HepG2 (cell line): Measurements from ENCODE around the gene AKAP6. TPM values are rescaled to one million over a fixed set of nuclear protein-coding genes. Genes with fewer than 3 reads are reported as not detected.
A peak's percentile ranks its signal among the peaks of the same experiment; 100 is the strongest.

Experiments used
- ATAC-seq: fragments of 200-7000 bp; cut with Tn5 transposase; 3 replicates; pipeline ENCODE4 v1.9.1; 2020; ENCODE audit warnings: mild to moderate bottlenecking, moderate library complexity
- BruUV-seq: library from RNA; stranded (reverse); fragments of 400-500 nt; replicated peaks from 2 replicates; lab custom pipeline; 2021; lab: Mats Ljungman, UMichigan
- CTCF ChIA-PET: fragments of 300-600 bp; formaldehyde crosslinking; extraction: SDS; loops from one replicate; lab custom pipeline; 2021; ENCODE audit warnings: low total read pairs, inconsistent platforms, low intra/inter-chr PET ratio; lab: Yijun Ruan, JAX
- POLR2A ChIA-PET: fragments of 350-600 bp; sonication (Branson Sonifier 250); formaldehyde crosslinking; loops from one replicate; lab custom pipeline; 2020; ENCODE audit warnings: antibody characterized with exemption, inconsistent platforms; lab: Yijun Ruan, JAX
- DNase-seq: peaks from one replicate; pipeline ENCODE4 v3.0.0-alpha.2; 2015; ENCODE audit warnings: low spot score
- FAIRE-seq: peaks from 3 replicates; lab custom pipeline; 2011; peaks lifted over from hg19 to GRCh38; lab: Jason Lieb, UNC
- H2AFZ ChIP-seq: one replicate; pipeline ENCODE4 v1.6.1; 2011; ENCODE audit warnings: low read length, inconsistent platforms
- H3K27ac ChIP-seq: fragments of 300-600 bp; 3 replicates; pipeline ENCODE4 v1.8.0; 2011; ENCODE audit warnings: mixed run types, mild to moderate bottlenecking, mixed read lengths, low read length, inconsistent platforms; ENCODE audit not compliant: insufficient read depth; ENCODE audit errors: extremely low read length
- H3K27me3 ChIP-seq, 2 experiments: fragments of 200-600 bp in 1 of 2; 2 replicates in 1 of 2; 3 replicates in 1 of 2; pipeline versions ENCODE4 v1.6.0 to v1.8.0; 2011; ENCODE audit warnings: low read length in 2 of 2, mild to moderate bottlenecking in 2 of 2, moderate library complexity in 2 of 2, inconsistent platforms in 1 of 2; ENCODE audit not compliant: insufficient read depth in 2 of 2, control insufficient read depth in 1 of 2
- H3K36me3 ChIP-seq, 2 experiments: fragments of 200-600 bp in 1 of 2; replicated peaks in 1 of 2; 2 replicates in 1 of 2; 3 replicates in 1 of 2; pipeline versions ENCODE4 v1.5.1 to v1.8.0; 2011; ENCODE audit warnings: low read length in 2 of 2, inconsistent platforms in 1 of 2; ENCODE audit not compliant: insufficient read depth in 2 of 2, control insufficient read depth in 1 of 2
- H3K4me1 ChIP-seq: 2 replicates; pipeline ENCODE4 v1.5.1; 2012; ENCODE audit warnings: low read length, inconsistent platforms; ENCODE audit not compliant: insufficient read depth
- H3K4me2 ChIP-seq: 2 replicates; pipeline ENCODE4 v1.6.0; 2011; ENCODE audit warnings: low read depth, low read length, inconsistent platforms
- H3K4me3 ChIP-seq, 3 experiments: fragments of 200-600 bp in 1 of 3; sonication (generic), shearing (Covaris generic) in 1 of 3; replicated peaks in 1 of 3; 2 replicates each; pipeline ENCODE4 v1.5.1; 2011 to 2016; ENCODE audit warnings: low read length in 3 of 3, inconsistent platforms in 2 of 3, low read depth in 2 of 3, mild to moderate bottlenecking in 2 of 3, control low read depth in 1 of 3, mixed read lengths in 1 of 3; ENCODE audit not compliant: insufficient read depth in 1 of 3
- H3K79me2 ChIP-seq: one replicate; pipeline ENCODE4 v1.6.1; 2011; ENCODE audit warnings: low read length, inconsistent platforms; ENCODE audit not compliant: insufficient read depth
- H3K9ac ChIP-seq: 2 replicates; pipeline ENCODE4 v1.6.0; 2011; ENCODE audit warnings: mild to moderate bottlenecking, low read depth, low read length, inconsistent platforms; ENCODE audit not compliant: insufficient read depth
- H3K9me3 ChIP-seq: 2 replicates; pipeline ENCODE4 v1.5.1; 2012; ENCODE audit warnings: mild to moderate bottlenecking, low read length
- H4K20me1 ChIP-seq: 2 replicates; pipeline ENCODE4 v1.6.0; 2011; ENCODE audit warnings: inconsistent platforms, mild to moderate bottlenecking, low read length, moderate library complexity; ENCODE audit not compliant: insufficient read depth
- CREB1 ChIP-seq, 2 experiments: fragments of 450-650 bp in 1 of 2; IDR thresholded peaks; 2 replicates each; pipeline ENCODE4 v1.6.1; 2016 to 2017; ENCODE audit warnings: control low read depth in 1 of 2, mild to moderate bottlenecking in 1 of 2, missing compliant biosample characterization in 1 of 2, missing genetic modification characterization in 1 of 2
- EED ChIP-seq: sonication (generic); formaldehyde crosslinking; IDR thresholded peaks from 2 replicates; pipeline ENCODE4 v1.5.0; 2020; ENCODE audit warnings: mild to moderate bottlenecking, missing genetic modification reagents
- FOSL2 ChIP-seq: sonication (generic); formaldehyde crosslinking; IDR thresholded peaks from 2 replicates; pipeline ENCODE4 v1.4.0; 2020; ENCODE audit warnings: missing genetic modification reagents
- FOXJ3 ChIP-seq: sonication (generic); formaldehyde crosslinking; IDR thresholded peaks from 2 replicates; pipeline ENCODE4 v1.4.0; 2020; ENCODE audit warnings: missing genetic modification reagents, mild to moderate bottlenecking, borderline replicate concordance
- GABPA ChIP-seq, 2 experiments: IDR thresholded peaks; 2 replicates each; pipeline ENCODE4 v1.6.1; 2011 to 2016; ENCODE audit warnings: low read depth in 2 of 2, low read length in 1 of 2, missing biosample characterization in 1 of 2, missing genetic modification characterization in 1 of 2
- GATAD1 ChIP-seq: IDR thresholded peaks from 2 replicates; pipeline ENCODE4 v1.6.1; 2016; ENCODE audit warnings: missing genetic modification reagents, missing compliant biosample characterization
- HES4 ChIP-seq: sonication (generic); formaldehyde crosslinking; IDR thresholded peaks from 2 replicates; pipeline ENCODE4 v1.9.0; 2021; ENCODE audit warnings: mild to moderate bottlenecking, missing genetic modification reagents, borderline replicate concordance
- MATR3 ChIP-seq: sonication (generic); formaldehyde crosslinking; IDR thresholded peaks from 2 replicates; pipeline ENCODE4 v1.4.0; 2020; ENCODE audit warnings: missing genetic modification reagents
- PREB ChIP-seq: sonication (generic); formaldehyde crosslinking; IDR thresholded peaks from 2 replicates; pipeline ENCODE4 v1.4.0; 2020; ENCODE audit warnings: missing genetic modification reagents
- PTBP1 ChIP-seq: fragments of 200-400 bp; formaldehyde crosslinking; IDR thresholded peaks from 2 replicates; pipeline ENCODE4 v1.6.1; 2018; ENCODE audit warnings: low read length, low read depth; ENCODE audit not compliant: poor library complexity, severe bottlenecking
- RFX3 ChIP-seq: IDR thresholded peaks from 2 replicates; pipeline ENCODE4 v1.6.1; 2016; ENCODE audit warnings: missing biosample characterization, missing genetic modification reagents
- SMAD9 ChIP-seq: sonication (generic); formaldehyde crosslinking; IDR thresholded peaks from 2 replicates; pipeline ENCODE4 v1.5.1; 2020; ENCODE audit warnings: mild to moderate bottlenecking, missing genetic modification reagents
- ZNF761 ChIP-seq: sonication (generic); formaldehyde crosslinking; conservative IDR thresholded peaks from 2 replicates; pipeline ENCODE4 v1.4.0; 2020; ENCODE audit warnings: mild to moderate bottlenecking, missing genetic modification reagents
- ZNF816 ChIP-seq: sonication (generic); formaldehyde crosslinking; IDR thresholded peaks from 2 replicates; pipeline ENCODE4 v1.8.0; 2022; ENCODE audit warnings: missing genetic modification reagents, mild to moderate bottlenecking, borderline replicate concordance
- ZSCAN9 ChIP-seq: IDR thresholded peaks from 2 replicates; pipeline ENCODE4 v1.6.1; 2016; ENCODE audit warnings: borderline replicate concordance
- WGBS: methylation state at CpG from one replicate; pipeline ENCODE4 v1.1.6; 2017; ENCODE audit warnings: low lambda C conversion rate; 5-methylcytosine and 5-hydroxymethylcytosine counted together
- in situ Hi-C: cut with HindIII; loops from 2 replicates; pipeline ENCODE4 v1.10.0; 2017; ENCODE audit warnings: low pct_unique_long_range_greater_than_20kb; ENCODE audit not compliant: extremely low pct_ligation_motif_present
- intact Hi-C: fragments of 100-400 bp; cut with micrococcal nuclease; formaldehyde crosslinking; loops from one replicate; pipeline ENCODE4 v1.10.0; 2022; ENCODE audit not compliant: unreplicated experiment
- polyA plus RNA-seq, 8 experiments: library from polyadenylated mRNA; depleted of rRNA in 3 of 8; stranded (reverse) in 7 of 8; unstranded in 1 of 8; fragments of >200 nt; fragmentation: Illumina TruSeq in 4 of 8; extraction: Trizol in 4 of 8; gene quantifications; 2 replicates each; pipeline versions ENCODE4 v1.2.1 to v1.2.3, GENCODE V29; 2011 to 2016; ENCODE audit warnings: low read depth in 4 of 8, missing spikeins in 1 of 8, mixed read lengths in 1 of 8; ENCODE audit not compliant: insufficient read depth in 1 of 8
- total RNA-seq, 5 experiments: library from RNA; depleted of rRNA; stranded (reverse); fragments of >200 nt; fragmentation: Illumina TruSeq; extraction: Trizol; gene quantifications; 2 replicates each; pipeline ENCODE4 v1.2.3, GENCODE V29; 2016; ENCODE audit warnings: low read depth in 1 of 5
- TF ChIP-seq, protein P1 (sequence below): sonication (generic); formaldehyde crosslinking; IDR thresholded peaks from 2 replicates; pipeline ENCODE4 v1.5.1; 2020; ENCODE audit warnings: missing genetic modification reagents, mild to moderate bottlenecking, borderline replicate concordance

Gene AKAP6
- total and polyA plus RNA-seq, 2 of the 13 experiments (the other 11 are each of a cell fraction or from before 2014, with no cell fraction given), result 1.4 TPM

DNA sequence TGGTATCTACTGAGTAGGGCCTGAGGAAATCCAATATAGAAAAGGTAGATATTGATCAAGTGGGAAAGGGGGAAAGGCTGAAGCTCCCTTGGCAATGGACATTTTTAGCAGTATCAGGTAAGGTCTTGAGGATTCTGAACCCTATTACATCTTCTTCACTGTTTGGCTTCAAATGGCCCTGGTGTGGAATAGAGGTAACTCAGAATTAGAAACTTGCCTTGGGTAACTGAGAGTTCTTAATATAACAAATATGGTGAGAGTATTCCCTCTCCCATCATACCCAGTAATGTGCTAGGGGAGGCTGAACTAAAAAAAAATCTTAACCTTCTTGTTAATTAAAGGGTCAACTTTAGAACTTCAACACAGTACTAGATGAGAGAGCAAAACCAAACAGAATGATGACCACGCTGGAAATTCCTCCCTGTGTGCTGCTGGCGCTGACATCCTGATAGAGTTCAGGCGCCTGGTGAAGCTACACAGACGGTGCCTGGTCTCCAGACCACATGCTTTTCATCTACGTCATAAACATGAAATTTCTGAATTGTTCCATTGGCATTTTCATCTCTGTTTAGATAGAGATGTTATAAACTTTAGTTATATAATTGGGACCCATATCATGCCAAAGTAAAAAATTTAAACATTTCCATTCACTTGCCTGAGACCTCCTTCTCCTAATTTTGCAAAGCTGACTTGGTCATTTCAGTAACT lies 128.3 kb downstream of the AKAP6 start:
- no TSS peak for BruUV-seq
- DNase-seq, result no peak
- no peak for ATAC-seq
- Histone ChIP-seq H3K4me2 (no peak overlapping the region), H4K20me1 (no peaks in the 10 kb centered on the region), H3K36me3 (no peaks in the 10 kb centered on the region), H3K4me3 (no peak overlapping the region), H3K9me3 (no peaks in the 10 kb centered on the region), H2AFZ (no peak overlapping the region), H3K79me2 (no peaks in the 10 kb centered on the region), H3K27me3 (no peaks in the 10 kb centered on the region), H3K27ac (no peak overlapping the region), H3K9ac (no peak overlapping the region), H3K4me1 (no peaks in the 10 kb centered on the region)
- in situ Hi-C loops, result no loop called here
- ChIA-PET POLR2A (no interaction called here), CTCF (no interaction called here)
- intact Hi-C loops, result no loop called here
- FAIRE-seq, result no peak
- TF ChIP-seq, protein P1, sequence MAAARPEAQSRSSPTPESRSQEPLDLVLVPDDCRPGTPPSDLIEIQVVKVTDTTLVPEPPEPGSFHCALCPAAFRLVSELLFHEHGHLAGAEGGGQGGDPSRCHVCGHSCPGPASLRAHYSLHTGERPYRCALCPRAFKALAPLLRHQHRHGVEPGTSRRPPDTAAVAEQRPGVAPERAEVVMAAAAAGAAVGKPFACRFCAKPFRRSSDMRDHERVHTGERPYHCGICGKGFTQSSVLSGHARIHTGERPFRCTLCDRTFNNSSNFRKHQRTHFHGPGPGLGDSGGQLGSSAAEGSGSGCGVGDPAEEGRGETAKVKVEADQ, result no peak
- no peak for TF ChIP-seq FOSL2 (CRISPR knock-in tag)
- peak; percentile 68 for TF ChIP-seq CREB1 (IDR thresholded peaks at IDR 0.05)
- no peak for TF ChIP-seq CREB1 (CRISPR knock-in tag; IDR thresholded peaks at IDR 0.05)
- TF ChIP-seq RFX3, result no peak
- WGBS, result 10% methylated on average over 5 of the region's 5 CpGs

DNA sequence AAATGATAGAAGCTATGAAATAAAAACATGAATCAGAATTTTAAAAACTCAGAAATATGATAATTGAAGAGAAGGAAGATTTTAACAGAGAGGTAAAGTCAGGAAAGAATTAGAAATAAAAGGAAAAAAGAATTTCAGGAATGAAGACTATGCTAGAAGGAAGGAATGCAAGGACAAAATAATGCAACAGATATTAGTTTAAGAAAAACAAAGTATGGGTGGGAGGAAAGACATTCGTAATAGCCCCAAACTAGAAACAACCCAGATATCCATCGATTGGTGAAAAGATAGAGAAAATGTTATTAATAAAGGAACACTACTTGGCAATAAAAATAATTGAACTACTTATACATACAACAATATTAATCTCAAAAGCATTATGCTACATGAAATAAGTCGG lies 129.6 kb downstream of the AKAP6 start:
- H3K36me3 ChIP-seq, result no peaks in the 10 kb centered on the region
- H4K20me1 ChIP-seq, result no peaks in the 10 kb centered on the region
- no peak overlapping the region for H3K4me2 ChIP-seq
- DNase-seq, result no peak
- POLR2A ChIA-PET, result no interaction called here
- in situ Hi-C loops, result no loop called here
- H3K9ac ChIP-seq, result no peak overlapping the region
- no peak overlapping the region for H3K27ac ChIP-seq
- FAIRE-seq, result no peak
- H3K4me3 ChIP-seq, result no peak overlapping the region
- WGBS, result 3% methylated on average over 3 of the region's 3 CpGs
- no peak for TF ChIP-seq FOXJ3 (CRISPR knock-in tag)
- no peak for TF ChIP-seq PTBP1
- TF ChIP-seq ZNF816 (CRISPR knock-in tag), result no peak
- TF ChIP-seq PREB (CRISPR knock-in tag), result no peak
- TF ChIP-seq EED (CRISPR knock-in tag), result no peak
- TF ChIP-seq HES4, result no peak
- no peak for TF ChIP-seq SMAD9 (CRISPR knock-in tag)
- TF ChIP-seq GATAD1 (CRISPR knock-in tag), result no peak
- TF ChIP-seq GABPA (IDR thresholded peaks at IDR 0.05; ENCODE audit: low read depth, low read length), result no peak
- no peak for TF ChIP-seq GABPA (CRISPR knock-in tag; IDR thresholded peaks at IDR 0.05; ENCODE audit: low read depth)
- no peak for TF ChIP-seq ZNF761 (CRISPR knock-in tag)
- no peak for TF ChIP-seq MATR3 (CRISPR knock-in tag)
- no peak for TF ChIP-seq ZSCAN9 (CRISPR knock-in tag)
- no peaks in the 10 kb centered on the region for H3K9me3 ChIP-seq
- no peaks in the 10 kb centered on the region for H3K4me1 ChIP-seq
- CTCF ChIA-PET, result no interaction called here
- no peaks in the 10 kb centered on the region for H3K79me2 ChIP-seq
- no peak for ATAC-seq
- no peaks in the 10 kb centered on the region for H3K27me3 ChIP-seq
- no TSS peak for BruUV-seq
- H2AFZ ChIP-seq, result no peak overlapping the region
- intact Hi-C loops, result no loop called here
